RKO (cell line): ENCODE data around the gene SIDT2.

ENCODE experiments used
- DNase-seq: peaks from one replicate; pipeline ENCODE4 v3.0.0-alpha.2; 2016; ENCODE audit warnings: low spot score

SIDT2 gene

DNA sequence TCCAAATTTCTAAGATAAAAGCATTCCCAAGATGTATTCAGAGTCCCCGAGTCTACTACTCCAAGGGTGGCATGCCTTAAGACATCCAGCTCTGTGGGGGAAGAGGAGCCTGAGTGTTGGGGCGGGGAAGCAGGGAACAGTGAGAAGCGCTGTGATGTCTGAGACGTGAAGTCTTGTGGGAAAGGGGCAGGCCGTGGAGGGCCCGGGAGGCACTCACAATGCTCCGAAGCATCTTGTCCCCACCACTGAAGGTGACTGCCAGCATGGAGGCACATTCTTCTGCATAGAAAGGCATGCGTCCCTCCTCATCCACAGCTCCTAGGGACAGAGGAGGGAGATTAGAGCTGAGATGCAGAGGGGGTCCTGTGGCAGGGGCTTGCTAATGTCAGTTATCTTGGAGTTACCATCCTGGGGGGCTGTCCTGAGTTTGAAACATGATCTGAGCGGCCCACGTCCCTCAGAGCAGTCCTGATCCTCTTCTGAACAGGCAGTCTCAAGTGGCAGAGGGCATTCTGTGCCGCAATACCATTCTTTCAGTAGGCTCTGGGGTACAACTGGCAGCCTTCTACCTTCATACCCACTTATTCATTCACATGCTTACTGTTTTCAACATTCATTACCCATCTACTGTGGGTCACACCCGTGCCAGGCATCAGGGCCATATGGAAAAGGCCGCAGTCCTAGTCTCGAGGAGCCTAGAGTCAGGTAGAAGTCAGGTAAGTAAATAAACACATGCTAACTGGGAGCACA is 44.6 kb downstream of the SIDT2 start:
- no peak for DNase-seq

GRCh38 chr11:117223741-117224689 is 45.5 kb downstream of the SIDT2 start:
- DNase-seq, result no peak

- no peak for DNase-seq
Observed at GRCh38 chr11:117225553-117226170, 47.1 kb downstream of the SIDT2 start.

GRCh38 chr11:117226388-117227385 is 48.1 kb downstream of the SIDT2 start:
- peak; percentile 84 for DNase-seq

DNA sequence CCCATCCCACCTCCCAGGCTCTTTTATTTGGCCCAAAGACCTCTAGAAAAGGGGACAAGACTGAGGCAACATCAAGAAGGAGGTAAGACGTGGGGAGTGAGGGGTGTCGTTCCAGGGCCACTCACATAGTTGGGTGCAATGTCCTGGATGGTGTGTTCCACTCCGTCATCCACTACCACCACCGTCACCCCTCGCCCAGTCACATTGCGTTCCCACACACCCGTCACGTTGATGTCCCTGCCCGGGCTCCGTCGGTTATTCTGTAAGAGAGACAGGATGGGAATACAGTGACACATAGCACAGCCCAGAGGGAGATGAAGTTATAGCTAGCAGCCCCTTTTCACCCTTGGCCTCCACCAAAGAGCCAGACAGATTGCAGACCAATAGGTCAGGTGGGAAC is 49.5 kb downstream of the SIDT2 start:
- DNase-seq, result no peak

- no peak for DNase-seq
Observed at GRCh38 chr11:117229411-117229810, 50.9 kb downstream of the SIDT2 start.

DNA sequence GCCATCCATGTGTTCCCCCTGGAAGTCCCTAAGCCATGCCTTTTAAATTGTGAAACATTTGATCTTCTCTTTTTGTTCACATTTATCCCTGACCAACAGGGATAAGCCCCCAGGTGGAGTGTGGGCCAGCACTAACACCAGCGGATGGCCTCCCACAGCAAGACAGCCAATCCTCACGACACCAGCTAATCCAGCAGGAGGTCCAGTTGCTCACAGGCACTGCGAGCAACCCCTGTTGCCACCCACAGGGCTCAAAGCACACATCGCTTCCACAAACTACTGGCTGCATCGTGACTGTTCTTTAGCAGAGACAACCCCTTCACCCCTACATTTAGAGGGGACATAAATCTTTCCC is 51.4 kb downstream of the SIDT2 start:
- no peak for DNase-seq

DNA sequence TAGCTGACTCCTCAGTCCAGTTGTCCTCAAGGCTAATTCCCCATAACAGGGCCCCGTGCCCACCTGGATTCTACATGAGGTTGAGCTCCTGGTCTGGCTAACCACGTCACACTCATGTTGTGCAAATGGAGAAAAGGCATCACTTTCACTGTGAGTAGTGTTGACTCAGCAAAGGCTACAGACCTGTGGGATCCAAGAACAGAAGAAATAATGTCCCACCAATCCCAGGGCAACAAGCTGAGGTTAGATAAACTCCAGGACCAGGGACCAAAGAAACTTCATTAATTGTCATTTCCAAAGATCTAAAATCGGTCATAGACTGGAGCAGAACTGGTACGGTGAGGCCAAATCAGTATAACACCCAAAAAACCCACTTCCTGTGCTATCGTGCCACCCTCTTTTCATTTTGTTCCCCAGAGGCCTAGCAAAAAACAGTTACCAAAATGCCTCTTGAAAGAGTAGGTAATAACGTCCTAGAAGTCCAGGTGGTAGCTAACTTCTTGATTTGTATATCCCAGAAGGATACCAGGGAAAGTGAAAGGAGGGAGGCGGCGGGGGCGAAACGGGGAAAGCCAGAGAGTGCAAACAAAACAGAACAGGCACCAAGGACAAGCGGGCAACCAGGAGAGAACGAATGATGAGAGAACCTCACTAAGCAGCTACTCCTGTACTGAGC is 51.9 kb downstream of the SIDT2 start:
- peak; percentile 67 for DNase-seq

DNA sequence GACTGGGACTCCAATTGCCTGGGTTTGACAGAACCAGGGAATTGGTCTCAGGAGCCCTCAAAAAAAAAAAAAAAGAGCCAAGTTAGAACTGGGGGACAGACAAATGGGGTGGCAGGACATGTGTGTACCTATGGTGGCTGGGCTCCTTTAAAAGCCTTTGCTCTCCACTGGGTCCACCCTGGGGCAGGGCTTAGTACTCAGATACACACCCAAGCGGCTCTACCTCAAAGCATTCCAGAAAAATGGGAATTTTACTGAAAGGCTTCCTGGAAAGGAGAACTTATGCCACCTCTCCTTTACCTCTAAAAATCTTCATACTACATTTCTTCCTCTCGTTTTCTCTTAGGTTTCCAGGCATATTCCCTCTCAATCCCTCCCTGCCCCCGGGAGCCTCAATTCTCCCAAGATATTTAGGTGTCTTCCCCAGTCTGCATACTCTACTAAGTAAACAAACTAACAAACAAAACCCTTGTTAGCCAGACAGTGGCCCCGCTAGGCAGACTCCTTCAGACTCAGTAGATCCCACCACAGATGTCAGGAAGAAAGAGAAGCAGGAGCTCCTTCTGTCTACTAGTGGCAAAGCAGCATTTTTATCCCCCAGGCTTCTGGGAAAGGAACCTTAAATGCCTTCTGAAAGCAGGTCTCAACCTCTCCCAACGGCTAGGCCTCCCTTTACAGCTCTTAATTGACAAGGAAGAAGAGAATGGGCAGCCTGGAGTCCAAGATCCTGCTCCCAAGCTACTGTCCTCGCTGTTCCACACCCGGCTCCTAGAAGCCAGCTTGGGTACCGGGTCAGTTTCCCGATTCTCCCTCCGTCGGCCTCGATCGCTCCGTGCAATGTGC is 52.7 kb downstream of the SIDT2 start:
- no peak for DNase-seq

- DNase-seq, result peak; percentile 73
Observed at GRCh38 chr11:117231842-117232091, 53.2 kb downstream of the SIDT2 start, which contains the start of gene PCSK7. Gene PCSK7, minus strand, starts transcription at chr11:117232073. Its CDS starts 2,229 bp downstream, at chr11:117229844.

GRCh38 chr11:117232092-117232878 is 53.7 kb downstream of the SIDT2 start, which contains the start of gene RNF214:
Gene RNF214, plus strand, starts transcription at chr11:117232671. Its CDS starts 1,602 bp downstream, at chr11:117234273.
- peak; percentile 78 for DNase-seq

- DNase-seq, result no peak
Observed at GRCh38 chr11:117232911-117233409, 54.4 kb downstream of the SIDT2 start.

DNA sequence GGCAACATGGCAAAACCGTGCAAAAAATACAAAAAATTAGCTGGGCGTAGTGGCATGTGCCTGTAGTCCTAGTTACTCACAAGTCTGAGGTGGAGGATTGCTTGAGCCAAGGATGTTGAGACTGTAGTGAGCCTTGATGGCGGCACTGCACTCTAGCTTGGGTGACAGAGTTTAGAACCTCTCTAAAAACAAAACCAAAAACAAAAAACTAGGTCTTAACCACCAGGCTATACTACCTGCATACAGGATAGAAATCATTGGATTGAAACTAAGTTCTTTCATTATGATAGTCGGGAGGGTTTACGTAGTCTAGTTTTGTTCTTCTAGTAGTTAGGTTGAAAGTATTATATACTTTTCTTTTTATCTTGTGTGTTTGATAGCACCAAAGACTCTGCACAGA is 59.7 kb downstream of the SIDT2 start:
- DNase-seq, result no peak

GRCh38 chr11:117239295-117239694 is 60.8 kb downstream of the SIDT2 start:
- peak; percentile 94 for DNase-seq
